Activated T-helper 1 cell treated with anti-CD3 and anti-CD28 coated beads, Interleukin-12 subunit alpha, Interleukin-12 subunit beta, Interleukin-2, Interleukin-4 antibody, amounts not matched to agents 30 ng/mL and 10 ng/mL and 1 ng/mL, durations not matched to agents 14 hours and 24 hours and 36 hours (primary cell): ENCODE measurements around the gene ACBD7. TPM values are rescaled to one million over a fixed set of nuclear protein-coding genes. Genes with fewer than 3 reads are reported as not detected.

Source experiments
- DNase-seq: peaks from one replicate; pipeline ENCODE4 v3.0.0; 2021; ENCODE audit warnings: low spot score
- H3K27ac Mint-ChIP-seq: one replicate; pipeline ENCODE4 v1.8.0; 2021; ENCODE audit warnings: mild to moderate bottlenecking, mixed read lengths
- H3K27me3 Mint-ChIP-seq: one replicate; pipeline ENCODE4 v1.8.0; 2022; ENCODE audit warnings: mild to moderate bottlenecking, moderate library complexity, mixed read lengths; ENCODE audit not compliant: insufficient read depth
- H3K36me3 Mint-ChIP-seq: one replicate; pipeline ENCODE4 v1.8.0; 2021; ENCODE audit warnings: low read depth, mixed read lengths
- H3K4me1 Mint-ChIP-seq: one replicate; pipeline ENCODE4 v1.8.0; 2021; ENCODE audit warnings: low read depth, mixed read lengths
- H3K4me3 Mint-ChIP-seq: one replicate; pipeline ENCODE4 v1.8.0; 2021; ENCODE audit warnings: mild to moderate bottlenecking, moderate library complexity, mixed read lengths
- H3K9me3 Mint-ChIP-seq: one replicate; pipeline ENCODE4 v1.8.0; 2021; ENCODE audit warnings: mixed read lengths
- intact Hi-C: fragments of 100-400 bp; cut with micrococcal nuclease; formaldehyde crosslinking; loops from one replicate; pipeline ENCODE4 v1.15.1; 2024
- total RNA-seq: library from RNA; stranded (reverse); gene quantifications from 2 replicates; pipeline ENCODE4 v1.2.3, GENCODE V29; 2022

ACBD7 gene
- 2.3 and 2.7 TPM in 2 replicates for total RNA-seq

DNA sequence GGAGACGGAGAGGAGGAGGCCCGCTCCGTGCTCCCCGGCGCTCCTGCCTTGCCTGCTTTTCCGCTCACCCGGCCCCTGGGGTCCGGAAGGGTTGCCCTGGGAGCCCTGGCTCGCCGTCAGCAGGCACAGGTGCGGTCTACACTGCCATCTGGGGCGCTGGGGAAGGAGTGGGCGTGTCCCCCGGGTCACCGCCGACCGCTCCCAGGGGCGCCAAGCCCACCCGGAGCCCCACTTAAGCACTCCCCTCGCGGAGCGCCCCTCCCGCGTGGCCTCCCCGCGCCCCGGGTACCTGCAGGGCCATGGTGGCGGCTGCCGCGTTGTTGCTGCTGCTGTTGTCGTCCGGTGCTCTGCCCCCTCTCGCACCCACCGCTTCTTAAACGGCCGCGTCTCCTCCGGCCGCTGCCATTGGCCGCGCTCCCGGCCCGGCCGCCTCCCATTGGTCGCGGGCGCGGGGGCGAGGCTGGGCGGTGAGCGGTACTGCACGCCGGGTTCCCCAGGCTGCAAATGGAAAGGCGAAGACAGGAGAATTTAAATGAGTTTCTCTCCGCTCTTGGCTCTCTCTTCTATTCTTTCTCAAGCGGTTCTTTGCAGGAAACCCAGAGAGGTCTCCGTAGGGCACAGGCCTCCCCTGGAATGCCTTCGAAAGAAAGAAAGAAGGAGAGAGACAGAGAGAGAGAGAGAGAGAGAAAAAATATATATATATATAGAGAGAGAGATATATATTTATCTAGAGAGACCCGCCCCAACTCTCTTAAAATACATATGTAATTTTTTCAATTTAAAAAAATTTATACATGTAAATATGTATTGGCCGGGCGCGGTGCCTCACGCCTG, at the start of gene ACBD7:
ACBD7 (minus strand) TSS at position 349 of the 834 bp plus-strand sequence; CDS start at position 301, 48 bp downstream.
- no peaks in the 10 kb centered on the region for H3K9me3 Mint-ChIP-seq
- H3K4me3 Mint-ChIP-seq = peak within 1 kb of the TSS; percentile 69
- DNase-seq = peak; percentile 81
- peaks cover 5% of the 10 kb centered on the region for H3K4me1 Mint-ChIP-seq
- no peaks in the 10 kb centered on the region for H3K36me3 Mint-ChIP-seq
- H3K27me3 Mint-ChIP-seq = peaks cover 12% of the 10 kb centered on the region
- intact Hi-C loops = loop anchor here (1.0 to 5.0 kb wide), 2 partner anchors 9 to 1181 kb away; partner anchors contain the start of gene RPP38
- no peak within 1 kb of the TSS for H3K27ac Mint-ChIP-seq

DNA sequence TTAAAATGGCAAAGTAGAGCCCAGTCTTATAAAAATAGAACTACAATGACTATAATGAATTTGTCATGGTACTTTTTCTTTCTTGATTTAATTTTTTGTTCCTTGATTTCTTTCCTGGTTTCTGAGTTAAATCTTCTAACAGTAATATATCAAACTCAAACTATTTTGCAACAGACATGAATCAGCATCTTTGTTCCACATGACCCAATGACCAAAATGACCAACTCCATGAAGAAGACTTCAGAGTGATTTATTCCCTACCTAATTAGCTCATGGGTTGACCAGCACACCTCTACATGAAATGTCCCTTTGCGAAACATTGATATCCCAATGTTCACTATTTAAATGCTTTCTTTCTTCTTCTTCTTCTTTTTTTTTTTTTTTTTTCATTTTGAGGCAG, 49.1 kb upstream of the ACBD7 start:
- no peak overlapping the region for H3K4me3 Mint-ChIP-seq
- no peaks in the 10 kb centered on the region for H3K9me3 Mint-ChIP-seq
- no peak overlapping the region for H3K27ac Mint-ChIP-seq
- peaks cover 16% of the 10 kb centered on the region for H3K4me1 Mint-ChIP-seq
- peaks cover 18% of the 10 kb centered on the region for H3K36me3 Mint-ChIP-seq
- peaks cover 3% of the 10 kb centered on the region for H3K27me3 Mint-ChIP-seq
- intact Hi-C loops = no loop called here
- DNase-seq = no peak

DNA sequence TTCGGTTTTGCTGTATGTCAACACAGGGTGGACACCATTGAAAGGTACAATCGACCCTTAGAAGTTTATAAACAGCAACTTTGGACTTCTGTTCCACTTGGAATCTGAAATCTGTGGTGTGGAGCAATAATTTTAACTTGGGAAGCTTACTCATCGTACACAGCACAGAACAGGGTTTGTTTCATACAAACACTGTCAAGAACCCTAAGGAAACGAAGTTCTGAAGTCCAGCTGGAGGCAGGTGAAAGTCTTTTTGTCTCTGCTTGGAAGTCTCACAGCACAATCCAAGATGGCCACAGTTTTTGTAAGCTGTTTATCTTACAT, 48.4 kb upstream of the ACBD7 start:
- no peak overlapping the region for H3K4me3 Mint-ChIP-seq
- DNase-seq = no peak
- H3K27ac Mint-ChIP-seq = no peak overlapping the region
- H3K4me1 Mint-ChIP-seq = peaks cover 15% of the 10 kb centered on the region
- H3K27me3 Mint-ChIP-seq = peaks cover 3% of the 10 kb centered on the region
- H3K36me3 Mint-ChIP-seq = peaks cover 18% of the 10 kb centered on the region
- H3K9me3 Mint-ChIP-seq = no peaks in the 10 kb centered on the region
- intact Hi-C loops = no loop called here

DNA sequence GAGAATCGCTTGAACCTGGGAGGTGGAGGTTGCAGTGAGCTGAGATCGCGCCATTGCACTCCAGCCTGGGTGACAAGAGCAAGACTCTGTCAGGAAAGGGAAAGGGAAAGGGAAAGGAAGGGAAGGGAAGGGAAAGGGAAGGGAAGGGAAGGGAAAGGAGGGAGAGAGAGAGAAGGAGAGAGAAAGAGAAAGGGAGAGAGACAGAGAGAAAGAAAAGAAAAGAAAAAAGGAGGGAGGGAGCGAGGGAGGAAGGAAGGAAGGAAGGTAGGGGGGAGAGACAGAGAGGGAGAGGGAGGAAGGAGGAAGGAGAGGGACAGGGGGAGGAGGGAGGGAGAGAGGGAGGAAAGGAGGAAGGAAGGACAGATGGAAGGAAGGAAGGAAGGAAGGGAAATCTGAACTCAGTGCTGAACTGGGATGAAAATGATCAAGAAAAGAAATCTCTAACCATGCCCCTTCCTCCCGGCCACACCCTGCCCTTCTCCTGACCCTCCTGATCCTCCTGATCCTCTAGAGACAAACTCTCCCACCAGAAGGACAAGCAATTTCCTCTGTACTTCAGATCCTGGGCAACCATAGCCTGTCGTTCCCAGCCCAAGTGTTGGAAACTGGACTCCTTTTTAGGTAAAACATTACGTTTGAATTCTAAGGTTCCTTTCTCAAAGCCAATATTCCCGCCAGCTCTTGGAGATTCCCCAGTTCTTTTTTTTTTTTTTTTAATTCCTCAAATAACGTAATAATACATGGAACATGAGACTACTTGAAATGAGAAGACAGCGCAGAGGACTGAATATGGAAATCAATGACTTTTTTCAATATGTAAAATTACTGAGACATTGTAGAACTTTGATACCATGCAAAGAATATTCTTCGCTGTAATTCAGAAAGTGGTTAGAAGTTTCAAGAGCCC, 47.8 kb upstream of the ACBD7 start:
- intact Hi-C loops = no loop called here
- Mint-ChIP-seq H3K4me3 (no peak overlapping the region), H3K4me1 (peaks cover 9% of the 10 kb centered on the region), H3K36me3 (peaks cover 19% of the 10 kb centered on the region), H3K27ac (no peak overlapping the region), H3K27me3 (peaks cover 3% of the 10 kb centered on the region), H3K9me3 (no peaks in the 10 kb centered on the region)
- DNase-seq = no peak

DNA sequence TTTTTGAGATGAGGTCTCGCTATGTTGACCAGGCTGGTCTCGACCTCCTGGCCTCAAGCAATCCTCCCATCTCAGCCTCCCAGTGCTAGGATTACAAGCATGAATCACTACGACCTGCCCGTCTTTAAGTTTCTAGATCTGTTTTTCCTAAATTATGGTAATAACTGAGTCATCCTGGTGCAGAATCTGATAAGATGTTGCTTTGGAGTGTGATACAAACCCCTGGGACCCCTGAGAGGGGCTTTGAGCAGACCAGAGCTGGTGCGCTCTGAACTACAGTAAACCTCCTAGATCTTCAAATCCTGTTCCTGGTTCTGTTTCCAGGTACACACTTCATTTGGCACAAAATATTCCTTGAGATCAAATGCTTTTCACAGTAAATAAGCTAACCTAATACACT, 42.8 kb upstream of the ACBD7 start:
- Mint-ChIP-seq H3K9me3 (no peaks in the 10 kb centered on the region), H3K36me3 (peaks cover 36% of the 10 kb centered on the region), H3K27me3 (peaks cover 3% of the 10 kb centered on the region), H3K27ac (no peak overlapping the region), H3K4me1 (no peaks in the 10 kb centered on the region), H3K4me3 (no peak overlapping the region)
- DNase-seq = no peak
- intact Hi-C loops = no loop called here

DNA sequence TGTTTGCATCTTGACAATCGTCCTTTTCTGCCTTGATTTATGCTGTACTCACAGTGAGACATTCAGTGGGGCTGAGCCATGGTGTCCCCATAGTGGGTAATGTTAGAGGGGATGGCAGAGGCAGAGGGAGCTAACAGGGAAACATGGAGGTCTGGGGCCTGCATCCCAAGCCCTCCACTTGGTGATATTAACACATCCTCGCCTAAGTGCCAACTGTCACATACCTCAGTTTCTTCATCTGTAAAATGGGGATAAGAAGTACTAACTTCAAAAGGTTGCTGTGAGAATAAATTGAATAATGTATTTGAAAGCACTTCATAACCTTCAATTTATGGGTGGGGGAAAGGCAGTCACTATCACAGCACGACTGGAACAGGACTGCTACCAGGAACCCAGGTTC, 36.3 kb upstream of the ACBD7 start:
- no peaks in the 10 kb centered on the region for H3K27me3 Mint-ChIP-seq
- peaks cover 38% of the 10 kb centered on the region for H3K36me3 Mint-ChIP-seq
- H3K4me3 Mint-ChIP-seq = no peak overlapping the region
- no peak overlapping the region for H3K27ac Mint-ChIP-seq
- intact Hi-C loops = no loop called here
- H3K9me3 Mint-ChIP-seq = no peaks in the 10 kb centered on the region
- H3K4me1 Mint-ChIP-seq = peaks cover 27% of the 10 kb centered on the region
- no peak for DNase-seq

DNA sequence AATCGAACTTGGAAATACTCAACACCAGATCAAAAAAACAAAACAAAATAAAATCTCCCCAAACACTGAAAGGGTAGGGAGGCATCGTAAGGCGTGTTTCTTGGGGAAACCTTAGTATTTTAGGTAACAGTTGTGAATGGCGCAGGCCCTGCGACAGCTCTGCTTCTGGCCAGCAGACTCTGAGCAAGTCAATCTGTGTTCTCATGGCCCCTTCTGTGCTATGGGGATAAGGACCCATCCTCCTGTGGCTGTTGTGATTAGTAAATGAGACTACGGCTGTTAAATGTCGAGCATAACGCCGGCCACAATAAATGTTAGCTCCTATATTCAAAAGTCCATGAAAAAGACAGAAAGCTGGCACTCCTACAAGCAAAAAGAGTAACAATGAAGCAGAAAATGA, 35.6 kb upstream of the ACBD7 start:
- intact Hi-C loops = no loop called here

DNA sequence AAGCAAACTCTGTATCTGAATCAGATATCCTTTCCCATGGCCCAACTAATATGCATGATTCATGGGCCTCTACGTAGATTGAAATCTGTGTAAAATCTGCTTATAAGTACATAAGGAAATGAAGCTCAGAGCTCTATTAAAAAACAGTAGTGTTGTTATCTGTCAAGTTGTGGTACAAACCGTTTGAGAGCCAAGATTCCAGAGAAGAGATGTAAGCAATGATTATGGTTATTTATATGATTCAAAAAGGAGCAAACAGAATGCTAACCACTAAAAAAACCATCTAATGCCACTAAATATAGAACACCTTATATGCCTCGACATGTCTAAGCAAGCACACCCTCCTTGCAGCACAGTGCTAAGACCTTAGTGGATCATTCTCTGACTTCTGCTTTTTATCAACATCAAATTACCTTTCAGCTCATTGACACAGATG, 35.2 kb upstream of the ACBD7 start:
- peaks cover 42% of the 10 kb centered on the region for H3K36me3 Mint-ChIP-seq

More for the DNA sequence above, 35.6 kb upstream of the ACBD7 start:
- Mint-ChIP-seq H3K36me3 (peaks cover 41% of the 10 kb centered on the region), H3K27me3 (no peaks in the 10 kb centered on the region), H3K9me3 (no peaks in the 10 kb centered on the region), H3K4me3 (no peak overlapping the region), H3K4me1 (peaks cover 27% of the 10 kb centered on the region), H3K27ac (peak overlapping the region; percentile 68)
- no peak for DNase-seq

DNA sequence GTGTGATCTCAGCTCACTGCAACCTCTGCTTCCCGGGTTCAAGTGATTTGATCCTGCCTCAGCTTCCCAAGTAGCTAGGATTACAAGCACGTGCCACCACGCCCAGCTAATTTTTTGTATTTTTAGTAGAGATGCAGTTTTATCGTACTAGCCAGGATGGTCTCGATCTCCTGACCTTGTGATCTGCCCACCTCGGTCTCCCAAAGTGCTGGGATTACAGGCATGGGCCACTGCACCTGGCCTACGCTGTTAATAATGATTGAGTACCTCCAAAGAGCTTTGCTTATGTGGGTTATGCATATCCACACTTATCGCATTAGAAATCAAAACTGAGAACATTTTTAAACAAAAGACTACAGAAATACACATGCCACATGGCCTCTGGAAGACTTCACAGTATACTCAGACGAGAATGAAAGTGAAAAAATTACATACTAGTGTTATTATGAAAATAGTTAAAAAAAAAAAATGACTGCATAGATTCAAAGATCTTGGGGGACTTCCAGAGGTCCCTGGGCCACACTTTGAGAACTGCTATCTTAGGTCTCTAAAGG, 34.0 kb upstream of the ACBD7 start:
- Mint-ChIP-seq H3K4me1 (peaks cover 27% of the 10 kb centered on the region), H3K4me3 (no peak overlapping the region), H3K27me3 (no peaks in the 10 kb centered on the region), H3K27ac (peak overlapping the region; percentile 72), H3K9me3 (no peaks in the 10 kb centered on the region), H3K36me3 (peaks cover 40% of the 10 kb centered on the region)
- no peak for DNase-seq
- intact Hi-C loops = loop anchor here (1.0 to 2.0 kb wide), 2 partner anchors 18 to 45 kb away; no protein-coding TSS in a partner anchor

More for the DNA sequence above, 35.2 kb upstream of the ACBD7 start:
- Mint-ChIP-seq H3K27me3 (no peaks in the 10 kb centered on the region), H3K4me3 (no peak overlapping the region), H3K9me3 (no peaks in the 10 kb centered on the region), H3K27ac (peak overlapping the region; percentile 68), H3K4me1 (peaks cover 27% of the 10 kb centered on the region)
- DNase-seq = no peak
- intact Hi-C loops = loop anchor here (1.0 to 2.0 kb wide), 2 partner anchors 17 to 44 kb away; no protein-coding TSS in a partner anchor

DNA sequence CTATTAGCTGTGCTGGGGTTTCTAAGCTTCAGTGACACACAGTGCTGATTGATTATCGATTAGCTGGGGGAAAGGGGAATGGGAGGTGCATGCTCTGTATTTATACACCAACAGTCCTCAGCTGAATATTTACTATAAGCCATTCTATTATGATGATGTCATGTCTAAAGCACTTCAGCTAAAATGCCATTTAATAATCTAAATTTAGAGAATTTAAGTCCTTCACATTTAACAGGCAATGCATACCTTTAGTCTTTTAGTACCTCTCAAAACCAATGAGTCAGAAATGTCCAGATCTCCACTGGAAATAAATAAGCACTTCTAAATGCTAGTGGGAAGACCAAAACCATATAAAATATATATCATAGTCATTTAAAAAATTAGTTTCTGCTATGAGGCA, 33.1 kb upstream of the ACBD7 start:
- no peak overlapping the region for H3K27ac Mint-ChIP-seq
- intact Hi-C loops = loop anchor here (2.0 kb wide), 1 partner anchor 19 kb away; no protein-coding TSS in a partner anchor
- peaks cover 27% of the 10 kb centered on the region for H3K4me1 Mint-ChIP-seq
- no peaks in the 10 kb centered on the region for H3K9me3 Mint-ChIP-seq
- no peaks in the 10 kb centered on the region for H3K27me3 Mint-ChIP-seq
- no peak for DNase-seq
- H3K36me3 Mint-ChIP-seq = peaks cover 40% of the 10 kb centered on the region
- no peak overlapping the region for H3K4me3 Mint-ChIP-seq

DNA sequence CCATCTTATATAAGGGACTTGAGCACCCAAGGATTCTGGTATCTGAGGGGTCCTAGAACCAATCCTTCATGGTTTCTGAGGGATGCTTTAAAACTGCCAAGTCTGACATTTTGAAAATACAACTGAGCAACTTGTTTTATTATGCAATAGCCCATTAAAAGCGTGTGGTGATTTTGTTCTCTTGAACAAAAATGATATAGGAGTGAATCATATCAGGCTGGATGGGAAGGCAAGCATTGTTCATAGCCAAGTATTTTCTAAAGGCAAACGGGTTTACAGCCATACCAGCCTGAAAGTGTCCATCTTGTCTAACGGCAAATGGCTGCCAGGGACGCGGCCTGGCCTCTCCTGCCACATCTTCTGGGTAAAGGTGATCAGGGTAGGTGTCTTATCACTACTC, 31.9 kb upstream of the ACBD7 start:
- intact Hi-C loops = no loop called here

DNA sequence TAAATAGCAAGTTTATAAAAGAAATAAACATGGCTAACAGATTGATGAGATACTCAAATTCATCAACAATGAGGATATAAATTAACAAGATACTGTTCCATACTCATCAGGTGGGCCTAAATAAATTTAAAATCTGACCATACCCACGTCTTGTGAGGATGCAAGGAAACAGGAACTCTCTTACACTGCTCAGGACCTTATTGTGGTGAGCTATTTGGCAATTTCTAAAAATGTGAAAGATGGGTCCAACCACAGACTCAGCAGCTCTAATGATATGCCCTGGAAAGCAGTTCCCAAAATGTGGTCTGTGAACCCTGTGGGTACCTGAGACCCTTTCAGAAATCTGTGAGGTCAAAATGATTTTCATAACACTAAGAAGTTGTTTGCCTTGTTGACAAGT, 30.0 kb upstream of the ACBD7 start:
- DNase-seq = no peak
- Mint-ChIP-seq H3K27ac (no peak overlapping the region), H3K36me3 (peaks cover 23% of the 10 kb centered on the region), H3K9me3 (no peaks in the 10 kb centered on the region), H3K4me3 (no peak overlapping the region), H3K27me3 (no peaks in the 10 kb centered on the region), H3K4me1 (peaks cover 10% of the 10 kb centered on the region)
- intact Hi-C loops = no loop called here

More for the DNA sequence above, 31.9 kb upstream of the ACBD7 start:
- no peak overlapping the region for H3K4me3 Mint-ChIP-seq
- H3K4me1 Mint-ChIP-seq = peaks cover 27% of the 10 kb centered on the region
- H3K27me3 Mint-ChIP-seq = no peaks in the 10 kb centered on the region
- H3K9me3 Mint-ChIP-seq = no peaks in the 10 kb centered on the region
- H3K36me3 Mint-ChIP-seq = peaks cover 33% of the 10 kb centered on the region
- no peak for DNase-seq
- H3K27ac Mint-ChIP-seq = no peak overlapping the region
